GM19351 (cell line): Measurements from ENCODE around the gene S100A12.

Source experiments
- ATAC-seq: cut with Tn5 transposase; IDR thresholded peaks from one replicate; pipeline ENCODE4 v1.9.1; 2021; ENCODE audit warnings: mild to moderate bottlenecking, moderate library complexity; ENCODE audit not compliant: unreplicated experiment

Gene S100A12

DNA sequence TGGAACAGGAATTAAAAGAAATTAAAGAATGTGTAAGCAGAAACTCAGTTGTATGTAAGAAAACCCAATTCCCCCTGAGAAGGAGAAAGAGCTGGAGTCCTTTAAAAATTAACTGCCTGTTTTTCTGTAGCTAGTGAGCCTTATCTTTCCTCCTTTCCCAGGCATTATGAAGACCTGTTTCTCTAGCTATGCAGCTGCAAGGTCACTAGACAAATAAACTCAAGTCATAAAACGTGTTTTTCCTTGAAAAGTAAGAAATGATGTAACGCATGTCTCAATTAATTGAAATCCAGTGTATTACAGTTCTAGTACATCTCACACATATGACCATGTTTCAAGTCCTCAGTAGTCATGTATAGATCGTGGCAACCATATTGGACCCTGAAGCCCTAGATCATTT, 5.3 kb downstream of the S100A12 start:
- ATAC-seq: no peak

DNA sequence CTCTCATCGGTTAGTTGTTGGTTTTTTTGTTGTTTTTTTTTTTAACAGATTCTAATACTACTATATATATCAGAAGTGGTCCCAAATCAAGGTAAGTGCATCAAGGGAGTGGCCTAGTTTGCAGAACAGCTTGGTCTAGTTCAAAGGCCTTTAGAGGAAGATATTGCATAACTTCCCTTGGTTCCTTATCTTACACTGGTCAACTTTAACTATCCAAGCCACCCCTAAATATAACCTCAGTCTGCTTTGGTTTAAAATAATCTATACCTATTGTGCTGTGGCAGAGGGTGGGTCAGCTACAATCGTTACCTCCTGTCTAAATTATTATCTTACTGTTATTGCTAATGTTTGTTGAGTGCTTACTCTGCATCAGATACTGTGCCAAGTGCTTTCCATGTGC, 6.9 kb downstream of the S100A12 start:
- ATAC-seq: no peak

- no peak for ATAC-seq
These were observed 8.3 kb downstream of the S100A12 start for GRCh38 chr1:153367090-153367489.

DNA sequence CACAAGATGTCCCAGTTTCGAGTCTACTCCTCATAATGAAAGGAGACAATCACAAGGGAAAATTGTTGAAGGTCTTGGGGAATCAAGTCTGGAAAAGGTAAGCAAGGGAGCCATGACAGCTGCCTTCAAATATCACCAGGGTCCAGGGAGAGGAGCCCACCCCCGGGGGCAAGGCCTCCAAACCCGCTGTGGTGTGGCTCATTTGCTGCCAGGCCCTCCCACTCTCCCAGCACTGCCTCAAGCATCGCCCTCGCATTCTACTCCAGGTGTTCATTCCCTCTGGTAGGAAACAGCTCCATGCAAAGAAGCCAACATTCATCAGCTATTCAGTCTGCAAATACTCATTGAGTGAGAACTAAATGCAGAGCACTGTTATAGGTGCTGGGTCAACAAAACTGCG, 9.2 kb downstream of the S100A12 start:
- ATAC-seq: no peak

GRCh38 chr1:153365696-153366095, 9.7 kb downstream of the S100A12 start:
- no peak for ATAC-seq

GRCh38 chr1:153364766-153365666, 10.4 kb downstream of the S100A12 start:
- no peak for ATAC-seq

- ATAC-seq: no peak
These were observed 11.3 kb downstream of the S100A12 start for GRCh38 chr1:153364156-153364555.

- ATAC-seq: no peak
These were observed 11.8 kb downstream of the S100A12 start for GRCh38 chr1:153363641-153364040.

DNA sequence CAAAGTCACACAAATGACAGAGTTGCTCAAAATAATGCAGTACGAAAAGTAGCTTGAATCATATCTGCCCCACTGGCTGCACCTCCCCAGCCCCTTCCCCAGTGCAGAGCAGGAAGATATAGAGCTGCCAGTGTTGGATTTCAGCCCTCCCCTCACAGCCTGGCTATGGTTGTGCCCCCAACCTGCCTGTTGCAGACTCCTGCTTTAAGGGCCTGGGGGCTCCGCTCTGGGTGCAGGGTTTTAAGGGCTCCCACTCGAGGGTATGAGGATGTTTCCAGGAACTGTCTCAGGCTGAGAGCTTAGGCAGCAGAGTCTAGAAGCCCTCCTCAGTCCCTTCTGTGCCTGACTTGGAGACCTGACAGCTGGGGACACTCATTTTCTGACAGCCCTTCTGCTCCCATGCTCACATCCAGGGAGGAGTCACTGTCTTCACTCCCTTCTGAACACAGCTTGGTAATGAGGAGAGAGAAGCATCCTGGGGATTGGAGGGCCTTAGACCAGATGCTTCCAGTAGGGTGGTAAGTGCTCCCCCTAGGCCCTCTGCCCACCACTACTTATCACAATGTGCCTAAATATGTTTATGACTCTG, 13.1 kb downstream of the S100A12 start:
- ATAC-seq: no peak

DNA sequence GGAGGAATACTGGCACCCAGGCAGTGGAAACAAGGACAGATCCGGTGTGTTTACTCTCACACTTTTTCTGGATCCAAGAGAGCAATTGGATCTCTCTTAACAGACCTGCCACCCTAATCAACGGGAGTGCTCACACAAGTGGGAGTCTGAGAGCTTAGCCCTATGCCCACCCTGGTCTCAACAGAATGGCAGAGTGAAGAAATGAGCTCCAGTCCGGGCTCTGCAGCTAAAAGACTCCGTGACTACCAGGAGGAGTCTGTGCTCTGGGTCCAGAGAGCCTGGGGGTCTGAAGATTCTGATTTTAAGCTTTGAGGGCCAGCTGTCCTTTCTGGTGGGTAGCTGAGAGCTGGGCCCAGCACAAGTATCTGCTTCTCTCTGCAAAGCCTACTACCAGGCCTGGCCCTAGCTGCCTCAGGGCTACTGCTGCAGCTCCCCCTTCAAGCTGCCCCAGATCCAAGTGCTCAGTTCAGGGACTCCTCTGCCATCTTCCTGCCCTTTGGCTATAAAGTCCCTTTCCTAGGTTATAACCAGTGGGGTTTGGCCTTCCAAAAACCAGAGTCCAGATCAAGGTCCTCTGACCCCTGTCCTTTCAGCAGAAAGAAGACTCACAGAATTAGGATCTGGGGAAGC, 13.8 kb downstream of the S100A12 start:
- ATAC-seq: no peak

DNA sequence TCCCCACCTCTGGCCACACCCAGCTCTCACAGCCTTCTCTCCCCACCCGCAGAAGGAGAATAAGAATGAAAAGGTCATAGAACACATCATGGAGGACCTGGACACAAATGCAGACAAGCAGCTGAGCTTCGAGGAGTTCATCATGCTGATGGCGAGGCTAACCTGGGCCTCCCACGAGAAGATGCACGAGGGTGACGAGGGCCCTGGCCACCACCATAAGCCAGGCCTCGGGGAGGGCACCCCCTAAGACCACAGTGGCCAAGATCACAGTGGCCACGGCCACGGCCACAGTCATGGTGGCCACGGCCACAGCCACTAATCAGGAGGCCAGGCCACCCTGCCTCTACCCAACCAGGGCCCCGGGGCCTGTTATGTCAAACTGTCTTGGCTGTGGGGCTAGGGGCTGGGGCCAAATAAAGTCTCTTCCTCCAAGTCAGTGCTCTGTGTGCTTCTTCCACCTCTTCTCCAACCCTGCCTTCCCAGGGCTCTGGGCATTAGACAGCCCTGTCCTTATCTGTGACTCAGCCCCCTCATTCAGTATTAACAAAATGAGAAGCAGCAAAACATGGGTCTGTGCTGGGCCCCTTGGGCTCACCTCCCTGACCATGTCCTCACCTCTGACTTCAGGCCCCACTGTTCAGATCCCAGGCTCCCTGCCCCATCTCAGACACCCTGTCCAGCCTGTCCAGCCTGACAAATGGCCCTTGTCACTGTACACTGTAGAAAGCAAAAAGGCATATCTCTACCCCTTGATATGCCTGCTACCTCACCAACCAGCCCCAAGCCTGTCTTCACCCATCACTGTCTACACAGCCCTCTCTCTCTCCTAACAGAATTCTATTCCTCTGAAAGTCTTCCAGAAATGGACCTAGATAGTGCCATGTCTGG, 14.6 kb downstream of the S100A12 start:
- ATAC-seq: no peak

- no peak for ATAC-seq
These were observed 15.2 kb downstream of the S100A12 start for GRCh38 chr1:153360190-153360589.

DNA sequence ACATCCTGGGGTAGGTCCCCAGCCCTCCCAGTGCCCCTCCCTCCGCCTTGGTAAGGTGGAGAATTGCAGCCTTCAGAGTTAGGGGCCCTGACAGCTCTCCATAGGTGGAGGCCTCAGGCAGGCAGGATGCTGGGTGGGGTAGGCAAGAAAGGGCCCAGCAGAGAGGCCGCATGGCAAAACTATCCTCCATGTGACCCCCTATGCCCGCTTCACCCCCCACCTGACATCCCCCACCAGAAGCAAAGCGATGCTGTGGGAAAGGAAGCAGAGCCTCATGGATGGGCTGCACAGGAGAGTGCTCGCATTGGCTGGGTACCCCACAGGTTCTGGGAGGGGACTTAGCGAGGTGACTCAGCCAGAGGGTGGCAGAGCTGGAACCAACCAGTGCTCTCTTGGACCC, 16.2 kb downstream of the S100A12 start:
- no peak for ATAC-seq

DNA sequence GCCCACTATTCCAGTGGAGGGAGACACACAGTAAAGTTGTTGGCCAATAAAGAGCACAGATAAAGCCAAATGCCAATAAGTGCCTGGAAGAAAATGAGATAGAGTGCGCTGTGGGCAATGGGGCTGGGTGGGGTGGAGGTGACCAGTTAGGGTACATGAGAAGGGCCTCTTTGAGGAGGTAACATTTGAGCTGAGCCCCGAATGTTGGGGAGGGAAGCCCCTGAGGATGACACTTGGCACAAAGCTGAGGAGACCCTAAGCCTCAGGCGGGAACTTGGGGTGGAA, 16.8 kb downstream of the S100A12 start:
- no peak for ATAC-seq

DNA sequence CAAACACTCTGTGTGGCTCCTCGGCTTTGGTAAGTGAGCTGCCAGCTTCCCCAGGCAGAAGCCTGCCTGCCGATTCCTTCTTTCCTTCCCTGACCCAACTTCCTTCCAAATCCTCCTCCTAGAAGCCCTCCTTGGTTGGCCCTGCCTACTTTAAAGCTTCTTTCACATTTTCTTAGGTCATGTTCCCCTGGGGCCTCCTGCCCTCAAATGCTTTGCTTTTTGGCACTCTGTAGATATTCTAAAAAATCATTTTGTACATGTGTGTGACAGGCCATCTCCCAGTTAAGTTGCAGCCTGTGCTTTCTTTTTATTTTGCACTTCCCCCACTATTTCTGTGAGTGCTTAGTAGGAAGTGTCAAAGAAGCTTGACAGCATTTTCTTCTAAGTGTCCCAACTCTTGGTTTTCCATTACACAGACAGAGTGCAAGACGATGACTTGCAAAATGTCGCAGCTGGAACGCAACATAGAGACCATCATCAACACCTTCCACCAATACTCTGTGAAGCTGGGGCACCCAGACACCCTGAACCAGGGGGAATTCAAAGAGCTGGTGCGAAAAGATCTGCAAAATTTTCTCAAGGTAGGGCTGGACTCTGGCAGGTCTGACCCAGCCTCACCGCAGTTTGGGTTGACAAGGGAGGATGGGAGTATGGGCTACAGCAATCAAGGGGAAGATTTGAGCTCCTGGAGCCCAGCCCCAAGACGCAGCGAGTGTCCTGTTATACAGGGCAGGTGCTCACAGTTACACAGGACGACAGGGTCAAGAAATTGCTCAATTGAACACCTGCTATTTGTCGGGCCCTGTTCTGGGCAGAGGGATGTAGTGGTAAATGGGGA, 17.3 kb downstream of the S100A12 start, which contains the start of gene S100A9:
S100A9 (plus strand) TSS at position 2 of the 838 bp plus-strand sequence; CDS start at position 432, 430 bp downstream.
- ATAC-seq: no peak

- ATAC-seq: no peak
These were observed 18.2 kb downstream of the S100A12 start for GRCh38 chr1:153357076-153357852.

DNA sequence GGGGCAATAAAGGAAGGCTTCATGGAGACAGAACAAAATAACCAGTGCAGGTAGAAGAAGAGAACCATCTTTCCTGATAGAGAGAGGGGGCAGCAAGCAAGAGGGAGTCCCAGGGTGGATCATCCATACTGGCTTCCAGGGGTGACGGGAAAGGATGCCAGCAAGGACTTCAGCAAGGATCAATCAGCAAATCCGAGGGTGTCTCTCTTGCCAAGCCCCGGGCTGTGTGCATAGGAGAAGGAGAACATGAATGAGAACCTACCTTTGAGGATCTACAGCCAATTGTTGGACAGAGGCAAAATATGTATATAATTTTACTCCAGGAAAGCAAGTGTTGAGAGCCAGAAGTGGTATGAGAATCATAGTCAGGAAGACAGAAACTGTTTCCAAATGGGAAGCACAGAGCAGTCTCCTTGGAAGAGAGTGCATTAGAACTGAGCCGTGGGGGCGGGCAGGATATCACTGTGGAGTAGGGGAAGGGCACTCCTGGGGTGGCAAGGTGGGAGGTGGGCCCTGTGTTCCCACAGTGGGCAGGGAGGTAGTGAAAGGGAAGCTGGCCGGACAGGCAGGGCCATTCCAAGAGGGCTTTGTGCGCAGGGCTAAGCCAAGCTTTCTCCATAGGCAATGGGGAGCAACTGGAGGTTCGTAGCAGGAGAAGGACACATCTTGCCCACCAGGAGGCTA, 18.9 kb downstream of the S100A12 start:
- ATAC-seq: no peak

DNA sequence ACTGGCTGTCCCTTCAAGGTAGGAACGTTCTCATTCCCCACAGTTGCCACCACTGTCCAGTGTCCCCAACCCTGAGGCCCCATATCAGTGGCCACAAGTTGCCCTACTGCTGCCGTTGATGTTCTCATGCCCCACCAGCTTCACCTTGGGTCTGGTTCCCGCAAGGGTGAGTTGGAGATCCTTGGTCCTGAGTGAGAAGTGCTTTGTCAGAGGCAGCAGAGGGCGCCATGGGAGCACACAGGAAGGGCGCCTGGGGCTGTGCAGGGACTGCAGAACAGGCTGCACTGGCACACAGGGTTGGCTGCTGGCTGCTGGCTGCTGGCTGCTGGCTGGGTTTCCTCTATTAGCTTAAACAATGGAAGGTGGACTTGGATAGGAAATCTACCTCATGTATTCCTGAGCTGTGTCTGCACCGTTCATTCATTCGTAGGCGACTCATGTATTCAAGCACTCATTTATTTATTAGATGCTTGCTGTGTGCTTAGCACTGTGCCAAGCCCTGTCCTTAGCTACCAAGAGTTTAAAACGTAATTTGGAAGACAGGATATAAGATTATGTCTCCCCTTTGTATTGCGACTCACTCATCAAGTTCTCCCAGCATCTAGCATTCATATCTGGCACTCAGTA, 19.9 kb downstream of the S100A12 start:
- peak; percentile 44 for ATAC-seq
